PC-9 (cell line): ENCODE data around the gene MAS1L.

Experiments used
- EZH2 ChIP-seq: fragments of 200-600 bp; sonication (generic); IDR thresholded peaks from 2 replicates; pipeline ENCODE4 v1.8.0; 2017; ENCODE audit warnings: antibody characterized with exemption, low read depth
- TF ChIP-seq, protein P1 (sequence below): fragments of 200-600 bp; sonication (generic); conservative IDR thresholded peaks from 2 replicates; pipeline ENCODE4 v1.6.1; 2017; ENCODE audit warnings: mixed run types, antibody characterized with exemption, mild to moderate bottlenecking, moderate library complexity

DNA sequence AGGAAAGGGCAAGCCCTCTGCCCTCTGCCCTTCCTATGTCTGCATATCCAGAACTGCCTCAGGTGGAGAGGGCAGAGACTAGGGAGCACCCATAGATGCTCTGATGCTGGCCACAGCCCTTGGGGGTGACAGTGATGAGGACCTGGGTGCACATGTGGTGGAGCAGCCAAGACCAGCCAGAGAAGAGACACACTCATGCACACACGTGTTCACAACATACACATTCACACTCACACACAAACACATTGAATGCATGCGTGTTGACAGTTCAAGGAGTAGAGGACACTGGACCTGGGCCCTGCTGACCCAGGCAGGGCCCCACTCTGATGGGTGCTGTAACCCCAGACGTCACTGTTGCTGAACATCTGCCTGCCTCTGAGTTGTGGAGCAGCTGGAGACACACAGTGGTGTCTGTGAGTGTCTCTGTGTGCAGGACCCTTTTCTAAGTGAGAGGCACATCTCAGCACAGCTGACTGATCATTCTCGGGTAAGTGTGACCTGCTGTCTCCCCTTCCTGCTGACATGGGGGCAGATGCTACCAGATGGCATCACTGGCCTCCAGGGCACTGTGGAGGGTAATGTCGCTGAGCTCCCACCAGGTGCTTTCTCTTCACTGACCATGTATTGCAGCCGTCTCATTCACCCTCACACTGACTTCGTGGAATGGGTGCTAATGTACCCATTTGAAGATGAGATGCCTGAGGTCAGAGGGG lies 30.1 kb upstream of the MAS1L start:
- TF ChIP-seq, protein P1, sequence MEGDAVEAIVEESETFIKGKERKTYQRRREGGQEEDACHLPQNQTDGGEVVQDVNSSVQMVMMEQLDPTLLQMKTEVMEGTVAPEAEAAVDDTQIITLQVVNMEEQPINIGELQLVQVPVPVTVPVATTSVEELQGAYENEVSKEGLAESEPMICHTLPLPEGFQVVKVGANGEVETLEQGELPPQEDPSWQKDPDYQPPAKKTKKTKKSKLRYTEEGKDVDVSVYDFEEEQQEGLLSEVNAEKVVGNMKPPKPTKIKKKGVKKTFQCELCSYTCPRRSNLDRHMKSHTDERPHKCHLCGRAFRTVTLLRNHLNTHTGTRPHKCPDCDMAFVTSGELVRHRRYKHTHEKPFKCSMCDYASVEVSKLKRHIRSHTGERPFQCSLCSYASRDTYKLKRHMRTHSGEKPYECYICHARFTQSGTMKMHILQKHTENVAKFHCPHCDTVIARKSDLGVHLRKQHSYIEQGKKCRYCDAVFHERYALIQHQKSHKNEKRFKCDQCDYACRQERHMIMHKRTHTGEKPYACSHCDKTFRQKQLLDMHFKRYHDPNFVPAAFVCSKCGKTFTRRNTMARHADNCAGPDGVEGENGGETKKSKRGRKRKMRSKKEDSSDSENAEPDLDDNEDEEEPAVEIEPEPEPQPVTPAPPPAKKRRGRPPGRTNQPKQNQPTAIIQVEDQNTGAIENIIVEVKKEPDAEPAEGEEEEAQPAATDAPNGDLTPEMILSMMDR, result no peak
- TF ChIP-seq EZH2, result no peak
